ENCODE measurements around the gene CTTNBP2.

DNA sequence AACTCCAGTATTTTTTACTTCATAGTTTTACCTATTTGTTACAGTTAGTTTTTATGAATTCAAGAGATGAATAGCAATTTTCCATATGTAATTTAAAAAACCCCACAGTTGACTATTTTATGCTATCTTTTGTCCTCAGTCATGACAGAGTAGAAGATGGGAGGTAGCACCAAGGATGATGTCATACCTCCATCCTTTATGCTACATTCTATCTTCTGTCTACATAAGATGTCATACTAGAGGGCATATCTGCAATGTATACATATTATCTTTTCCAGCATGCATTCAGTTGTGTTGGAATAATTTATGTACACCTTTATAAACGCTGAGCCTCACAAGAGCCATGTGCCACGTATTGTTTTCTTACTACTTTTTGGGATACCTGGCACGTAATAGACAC lies 209.2 kb downstream of the CTTNBP2 start:
- TF ChIP-seq NR3C1 (IDR thresholded peaks at IDR 0.05) (no peak), POLR2A (IDR thresholded peaks at IDR 0.05; ENCODE audit: low read length) (no peak), PHF8 (IDR thresholded peaks at IDR 0.05; ENCODE audit: borderline replicate concordance, low read depth) (no peak), ZC3H11A (IDR thresholded peaks at IDR 0.05) (no peak), MAZ (IDR thresholded peaks at IDR 0.05; ENCODE audit: borderline replicate concordance, low read depth, low read length) (no peak), CBX8 (IDR thresholded peaks at IDR 0.05) (no peak), RAD21 (conservative IDR thresholded peaks at IDR 0.05 in 1 of 2, IDR thresholded peaks at IDR 0.05 in 1 of 2) (no peak), JUN (IDR thresholded peaks at IDR 0.05) (no peak), NFE2L2 (conservative IDR thresholded peaks at IDR 0.05; ENCODE audit: low read length) (no peak)
- TF ChIP-seq, protein P1, sequence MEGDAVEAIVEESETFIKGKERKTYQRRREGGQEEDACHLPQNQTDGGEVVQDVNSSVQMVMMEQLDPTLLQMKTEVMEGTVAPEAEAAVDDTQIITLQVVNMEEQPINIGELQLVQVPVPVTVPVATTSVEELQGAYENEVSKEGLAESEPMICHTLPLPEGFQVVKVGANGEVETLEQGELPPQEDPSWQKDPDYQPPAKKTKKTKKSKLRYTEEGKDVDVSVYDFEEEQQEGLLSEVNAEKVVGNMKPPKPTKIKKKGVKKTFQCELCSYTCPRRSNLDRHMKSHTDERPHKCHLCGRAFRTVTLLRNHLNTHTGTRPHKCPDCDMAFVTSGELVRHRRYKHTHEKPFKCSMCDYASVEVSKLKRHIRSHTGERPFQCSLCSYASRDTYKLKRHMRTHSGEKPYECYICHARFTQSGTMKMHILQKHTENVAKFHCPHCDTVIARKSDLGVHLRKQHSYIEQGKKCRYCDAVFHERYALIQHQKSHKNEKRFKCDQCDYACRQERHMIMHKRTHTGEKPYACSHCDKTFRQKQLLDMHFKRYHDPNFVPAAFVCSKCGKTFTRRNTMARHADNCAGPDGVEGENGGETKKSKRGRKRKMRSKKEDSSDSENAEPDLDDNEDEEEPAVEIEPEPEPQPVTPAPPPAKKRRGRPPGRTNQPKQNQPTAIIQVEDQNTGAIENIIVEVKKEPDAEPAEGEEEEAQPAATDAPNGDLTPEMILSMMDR (IDR thresholded peaks at IDR 0.05): no peak
- TF ChIP-seq, protein P2, sequence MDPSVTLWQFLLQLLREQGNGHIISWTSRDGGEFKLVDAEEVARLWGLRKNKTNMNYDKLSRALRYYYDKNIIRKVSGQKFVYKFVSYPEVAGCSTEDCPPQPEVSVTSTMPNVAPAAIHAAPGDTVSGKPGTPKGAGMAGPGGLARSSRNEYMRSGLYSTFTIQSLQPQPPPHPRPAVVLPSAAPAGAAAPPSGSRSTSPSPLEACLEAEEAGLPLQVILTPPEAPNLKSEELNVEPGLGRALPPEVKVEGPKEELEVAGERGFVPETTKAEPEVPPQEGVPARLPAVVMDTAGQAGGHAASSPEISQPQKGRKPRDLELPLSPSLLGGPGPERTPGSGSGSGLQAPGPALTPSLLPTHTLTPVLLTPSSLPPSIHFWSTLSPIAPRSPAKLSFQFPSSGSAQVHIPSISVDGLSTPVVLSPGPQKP (IDR thresholded peaks at IDR 0.05; ENCODE audit: low read depth, low read length): no peak

Measured in A549 (cell line).